ENCODE data around the gene ZNF283. TPM values are rescaled to one million over a fixed set of nuclear protein-coding genes. Genes with fewer than 3 reads are reported as not detected.
A peak's percentile ranks its signal among the peaks of the same experiment; 100 is the strongest.

Gene ZNF283
- total RNA-seq = 1 to 10 TPM; 4.4 to 6.9 TPM
- total RNA-seq = 7.1 to 30.6 reads per million in 2 donors

- Mint-ChIP-seq H3K4me1 (peaks cover 10% of the 10 kb centered on the region), H3K36me3 (ENCODE audit: low read depth) (no peaks in the 10 kb centered on the region), H3K4me3 (peak within 1 kb of the TSS; percentile 92), H3K27ac (peak within 1 kb of the TSS; percentile 72), H3K27me3 (no peaks in the 10 kb centered on the region)
- no peaks in the 10 kb centered on the region for H3K9me3 ChIP-seq (ENCODE audit: control insufficient read depth, low read length, poor library complexity, severe bottlenecking)
- DNase-seq (peak; percentile 59 to 68 (median 67)), ATAC-seq (peak; percentile 99)
Observed at GRCh38 chr19:43826787-43827754, at the start of gene ZNF283. Gene ZNF283 (plus strand): TSS chr19:43827321. CDS start chr19:43833505, 6,184 bp downstream.

DNA sequence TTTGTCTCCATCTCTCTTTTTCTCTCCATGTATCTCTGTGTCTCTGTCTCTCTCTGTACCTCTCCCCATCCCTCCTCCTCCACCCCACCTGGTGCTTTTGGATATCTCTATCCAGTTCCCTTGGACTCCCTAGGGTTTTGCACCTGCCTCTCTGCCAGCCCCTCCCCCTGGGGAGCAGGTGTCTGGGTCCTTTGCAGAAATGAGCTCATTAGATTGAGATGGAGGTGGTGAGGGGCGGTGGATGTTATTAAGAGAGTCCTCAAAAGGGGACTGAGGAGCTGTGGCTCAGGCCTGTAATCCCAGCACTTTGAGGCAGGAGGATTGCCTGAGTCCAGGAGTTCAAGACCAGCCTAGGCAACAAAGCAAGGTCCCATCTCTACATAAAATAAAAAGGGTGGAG, 48.5 kb upstream of the ZNF283 start:
- Mint-ChIP-seq H3K36me3 (ENCODE audit: low read depth) (peaks cover 1% of the 10 kb centered on the region), H3K27me3 (no peaks in the 10 kb centered on the region), H3K4me1 (peaks cover 63% of the 10 kb centered on the region), H3K4me3 (peak overlapping the region; percentile 80), H3K27ac (peak overlapping the region; percentile 95)
- DNase-seq = no peak
- H3K9me3 ChIP-seq (ENCODE audit: control insufficient read depth, low read length, poor library complexity, severe bottlenecking) = no peaks in the 10 kb centered on the region
- no peak for ATAC-seq

DNA sequence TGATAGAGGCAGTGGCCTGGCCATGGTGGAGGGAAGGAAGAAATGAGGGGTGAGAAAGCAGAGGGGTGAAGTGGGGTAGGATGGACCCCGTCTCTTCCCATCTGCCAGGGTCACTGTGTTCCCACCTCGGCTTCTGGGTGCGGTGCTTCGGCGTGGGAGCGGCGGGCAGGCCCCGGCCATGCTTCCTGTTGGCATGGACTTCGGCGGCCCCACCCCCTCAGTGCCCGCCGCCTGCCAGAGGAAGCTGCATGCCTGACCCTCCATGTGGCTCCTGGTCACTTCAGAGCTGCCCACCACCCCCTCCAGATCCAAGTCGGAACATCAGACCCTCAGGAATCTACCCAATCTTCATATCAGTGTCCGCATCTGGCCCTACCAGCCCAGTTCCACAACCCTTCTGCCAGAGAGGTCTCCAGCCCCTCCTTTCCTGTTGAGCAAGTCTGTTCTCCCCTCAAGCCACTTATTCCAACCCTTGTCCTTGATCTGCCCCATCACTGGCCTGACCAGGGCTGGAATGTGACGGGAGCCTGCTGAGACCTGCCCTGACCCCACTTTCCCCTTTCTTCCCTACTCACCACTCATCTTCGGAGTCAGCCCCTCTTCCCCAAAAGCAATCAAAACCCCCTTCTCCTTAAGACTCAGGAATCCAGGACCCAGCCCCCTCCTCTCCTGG, 47.8 kb upstream of the ZNF283 start:
- DNase-seq (no peak), ATAC-seq (no peak)
- peaks cover 3% of the 10 kb centered on the region for H3K36me3 Mint-ChIP-seq (ENCODE audit: low read depth)
- peaks cover 70% of the 10 kb centered on the region for H3K4me1 Mint-ChIP-seq
- no peaks in the 10 kb centered on the region for H3K9me3 ChIP-seq (ENCODE audit: control insufficient read depth, low read length, poor library complexity, severe bottlenecking)
- H3K27ac Mint-ChIP-seq = peak overlapping the region; percentile 95
- no peaks in the 10 kb centered on the region for H3K27me3 Mint-ChIP-seq
- H3K4me3 Mint-ChIP-seq = peak overlapping the region; percentile 80

DNA sequence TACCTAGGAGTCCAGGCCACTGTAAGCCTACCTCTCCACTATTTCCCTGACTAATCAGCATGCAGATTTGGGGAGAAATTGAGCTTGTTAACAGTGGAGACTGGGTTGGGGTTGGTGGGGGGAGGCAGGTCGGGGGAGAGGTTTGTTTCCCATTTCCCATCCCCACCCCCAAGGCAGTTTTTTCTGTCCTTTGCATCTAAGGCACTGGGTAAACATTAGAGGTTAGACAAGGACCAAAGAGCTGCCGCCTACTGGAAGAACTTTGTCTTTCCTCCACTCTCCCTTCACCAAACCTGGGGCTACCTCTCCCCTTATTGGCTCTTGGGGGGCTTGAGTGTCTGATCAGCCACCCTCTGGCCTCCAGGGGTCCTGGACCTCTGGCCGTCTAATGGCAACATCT, 47.3 kb upstream of the ZNF283 start:
- Mint-ChIP-seq H3K27ac (peak overlapping the region; percentile 95), H3K27me3 (no peaks in the 10 kb centered on the region), H3K4me3 (peak overlapping the region; percentile 80), H3K4me1 (peaks cover 75% of the 10 kb centered on the region), H3K36me3 (ENCODE audit: low read depth) (peaks cover 3% of the 10 kb centered on the region)
- DNase-seq (no peak), ATAC-seq (no peak)
- H3K9me3 ChIP-seq (ENCODE audit: control insufficient read depth, low read length, poor library complexity, severe bottlenecking) = no peaks in the 10 kb centered on the region

- no peaks in the 10 kb centered on the region for H3K9me3 ChIP-seq (ENCODE audit: control insufficient read depth, low read length, poor library complexity, severe bottlenecking)
- DNase-seq = peak; percentile 47 to 58 (median 54)
- Mint-ChIP-seq H3K4me1 (peaks cover 80% of the 10 kb centered on the region), H3K27ac (peak within 1 kb of the TSS; percentile 95), H3K27me3 (no peaks in the 10 kb centered on the region), H3K4me3 (peak within 1 kb of the TSS; percentile 80), H3K36me3 (ENCODE audit: low read depth) (peaks cover 3% of the 10 kb centered on the region)
- peak; percentile 74 for ATAC-seq
Observed at GRCh38 chr19:43780706-43781525, 46.2 kb upstream of the ZNF283 start, which contains the start of gene KCNN4. Gene KCNN4 (minus strand): TSS chr19:43780973. CDS start chr19:43780861, 112 bp downstream.

DNA sequence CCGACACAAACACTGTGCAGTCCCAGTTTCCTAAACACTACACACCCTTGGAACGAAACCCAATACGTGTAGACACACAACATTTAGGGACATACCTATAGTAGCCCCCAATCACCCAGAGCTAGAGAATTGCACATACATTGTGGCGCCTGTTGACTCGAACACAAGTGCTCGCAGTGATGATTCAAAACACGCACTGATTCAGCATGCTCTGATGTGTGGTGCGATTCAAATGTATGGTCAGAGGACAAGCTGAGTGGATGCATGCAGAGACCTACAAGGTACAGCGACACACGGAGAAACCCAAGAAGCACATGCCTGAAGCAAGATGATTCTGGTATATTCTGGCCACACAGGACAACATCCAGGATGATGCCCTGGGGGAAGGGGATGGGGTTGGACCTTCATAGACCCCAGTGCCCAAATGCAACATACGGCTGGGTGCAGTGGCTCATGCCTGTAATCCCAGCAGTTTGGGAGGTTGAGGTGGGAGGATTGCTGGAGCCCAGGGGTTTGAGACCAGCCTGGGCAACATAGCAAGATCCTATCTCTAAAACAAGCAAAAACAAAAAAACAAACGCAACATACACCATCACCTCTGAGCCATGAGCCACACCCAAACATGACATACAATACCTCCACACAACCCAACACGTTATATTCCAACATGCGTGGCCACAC, 45.4 kb upstream of the ZNF283 start:
- Mint-ChIP-seq H3K4me1 (peaks cover 72% of the 10 kb centered on the region), H3K36me3 (ENCODE audit: low read depth) (peaks cover 3% of the 10 kb centered on the region), H3K4me3 (peak overlapping the region; percentile 80), H3K27me3 (no peaks in the 10 kb centered on the region), H3K27ac (peak overlapping the region; percentile 95)
- no peaks in the 10 kb centered on the region for H3K9me3 ChIP-seq (ENCODE audit: control insufficient read depth, low read length, poor library complexity, severe bottlenecking)
- DNase-seq (no peak), ATAC-seq (no peak)

DNA sequence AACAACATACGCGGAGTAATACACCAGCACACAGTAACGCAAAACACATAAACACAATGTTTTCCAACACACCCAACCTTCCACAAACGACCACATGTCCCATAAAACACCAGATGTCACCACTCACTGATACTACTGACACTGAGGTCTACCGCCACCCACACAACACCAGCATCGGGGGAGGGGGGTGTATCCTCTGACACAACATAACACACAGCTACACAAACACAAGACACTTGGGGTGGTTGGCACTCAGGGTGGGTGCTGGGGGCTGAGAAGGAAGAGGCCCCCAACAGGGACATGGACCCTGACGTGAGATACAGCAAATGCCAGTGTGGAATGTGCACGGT, 44.8 kb upstream of the ZNF283 start:
- Mint-ChIP-seq H3K27ac (peak overlapping the region; percentile 95), H3K27me3 (no peaks in the 10 kb centered on the region), H3K4me1 (peaks cover 68% of the 10 kb centered on the region), H3K4me3 (peak overlapping the region; percentile 80), H3K36me3 (ENCODE audit: low read depth) (peaks cover 3% of the 10 kb centered on the region)
- ATAC-seq = no peak
- DNase-seq = no peak
- no peaks in the 10 kb centered on the region for H3K9me3 ChIP-seq (ENCODE audit: control insufficient read depth, low read length, poor library complexity, severe bottlenecking)

GRCh38 chr19:43782689-43783231, 44.4 kb upstream of the ZNF283 start:
- Mint-ChIP-seq H3K4me3 (peak overlapping the region; percentile 80), H3K36me3 (ENCODE audit: low read depth) (peaks cover 3% of the 10 kb centered on the region), H3K27me3 (no peaks in the 10 kb centered on the region), H3K27ac (peak overlapping the region; percentile 95), H3K4me1 (peaks cover 65% of the 10 kb centered on the region)
- DNase-seq = no peak
- peak; percentile 44 for ATAC-seq
- H3K9me3 ChIP-seq (ENCODE audit: control insufficient read depth, low read length, poor library complexity, severe bottlenecking) = no peaks in the 10 kb centered on the region

GRCh38 chr19:43783636-43784035, 43.5 kb upstream of the ZNF283 start:
- no peaks in the 10 kb centered on the region for H3K9me3 ChIP-seq (ENCODE audit: control insufficient read depth, low read length, poor library complexity, severe bottlenecking)
- ATAC-seq = no peak
- peak overlapping the region; percentile 95 for H3K27ac Mint-ChIP-seq
- no peak for DNase-seq
- peaks cover under 1% of the 10 kb centered on the region for H3K27me3 Mint-ChIP-seq
- H3K36me3 Mint-ChIP-seq (ENCODE audit: low read depth) = peaks cover 3% of the 10 kb centered on the region
- H3K4me3 Mint-ChIP-seq = peak overlapping the region; percentile 80
- peaks cover 56% of the 10 kb centered on the region for H3K4me1 Mint-ChIP-seq

GRCh38 chr19:43784241-43784980, 42.7 kb upstream of the ZNF283 start:
- Mint-ChIP-seq H3K4me1 (peaks cover 49% of the 10 kb centered on the region), H3K27ac (peak overlapping the region; percentile 95), H3K27me3 (peaks cover 6% of the 10 kb centered on the region), H3K36me3 (ENCODE audit: low read depth) (peaks cover 3% of the 10 kb centered on the region), H3K4me3 (peak overlapping the region; percentile 80)
- DNase-seq = peak; percentile 31 to 60 (median 33)
- H3K9me3 ChIP-seq (ENCODE audit: control insufficient read depth, low read length, poor library complexity, severe bottlenecking) = no peaks in the 10 kb centered on the region
- ATAC-seq = peak; percentile 31

GRCh38 chr19:43784981-43785808, 41.9 kb upstream of the ZNF283 start:
- no peaks in the 10 kb centered on the region for H3K9me3 ChIP-seq (ENCODE audit: control insufficient read depth, low read length, poor library complexity, severe bottlenecking)
- Mint-ChIP-seq H3K4me1 (peaks cover 45% of the 10 kb centered on the region), H3K27me3 (peaks cover 11% of the 10 kb centered on the region), H3K4me3 (peak overlapping the region; percentile 80), H3K36me3 (ENCODE audit: low read depth) (peaks cover 3% of the 10 kb centered on the region), H3K27ac (peak overlapping the region; percentile 95)
- ATAC-seq (peak; percentile 33), DNase-seq (peak; percentile 24 to 35 (median 34))

Data from T-helper 17 cell (primary cell).